Lower leg skin (tissue), 4 donors: Measurements from ENCODE around the gene FRS3. TPM values are rescaled to one million over a fixed set of nuclear protein-coding genes. Genes with fewer than 3 reads are reported as not detected.
"Not testable (repeated sequence)": the region's sequence is repeated elsewhere in the genome, so short reads cannot be mapped to it uniquely, and the experiment has no call there.

Experiments used
- DNase-seq, 2 donors: peaks; one replicate each; pipeline ENCODE4 v3.0.0-alpha.2; 2019; ENCODE audit warnings: low spot score in 2 of 2
- H3K4me3 ChIP-seq: fragments of 200-600 bp; sonication (generic); 2 replicates; pipeline ENCODE4 v1.5.1; 2017; ENCODE audit warnings: mild to moderate bottlenecking, low read depth; ENCODE audit not compliant: poor library complexity, severe bottlenecking
- POLR2A ChIP-seq, 2 donors: fragments of 450-650 bp; IDR thresholded peaks; one replicate each; pipeline ENCODE4 v1.6.1; 2016 to 2017; ENCODE audit warnings: antibody characterized with exemption in 2 of 2, mild to moderate bottlenecking in 1 of 2, moderate library complexity in 1 of 2
- WGBS, 2 donors: methylation state at CpG; one replicate each; pipeline ENCODE4 v1.1.5; 2018; 5-methylcytosine and 5-hydroxymethylcytosine counted together
- intact Hi-C: fragments of 100-400 bp; cut with DNase I; formaldehyde crosslinking; loops from one replicate; pipeline ENCODE4 v1.15.0; 2023; ENCODE audit warnings: low total_unique reads
- total RNA-seq, 4 donors: library from RNA; depleted of rRNA; stranded (reverse); fragments of >200 nt; gene quantifications; one replicate each; pipeline ENCODE4 v1.1.0, GENCODE V29; 2016
- TF ChIP-seq, protein P1 (sequence below), 3 donors: fragments of 450-650 bp; IDR thresholded peaks; one replicate each; pipeline ENCODE4 v1.5.1; 2016; ENCODE audit warnings: antibody characterized with exemption in 3 of 3, mild to moderate bottlenecking in 3 of 3, moderate library complexity in 2 of 3

Gene FRS3
- total RNA-seq, 4 donors from 2014 or later = 0.79 to 4.2 (median 2.4) TPM

DNA sequence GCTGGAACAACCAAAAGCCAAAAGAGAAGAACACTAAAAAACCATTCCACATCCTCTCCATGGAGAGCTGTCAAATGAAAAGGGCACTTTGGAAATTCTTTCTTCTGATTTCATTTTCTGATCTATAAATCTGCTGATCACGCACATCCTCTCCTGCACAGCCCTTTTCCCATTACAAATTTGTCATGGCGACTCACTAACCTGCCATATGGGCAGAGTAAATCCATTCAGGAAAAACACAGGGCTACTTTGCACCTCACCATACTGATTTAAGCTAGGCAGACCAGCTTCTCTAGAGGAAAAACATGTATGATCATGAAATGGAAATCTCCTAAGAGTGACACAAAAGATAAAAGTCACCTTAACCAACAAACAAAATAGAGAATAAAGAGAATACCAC lies 33.8 kb upstream of the FRS3 start:
- 75 to 85% methylated on average over 2 of the region's 2 CpGs for WGBS, 2 donors
- no peak for TF ChIP-seq POLR2A (IDR thresholded peaks at IDR 0.05)
- TF ChIP-seq, protein P1, sequence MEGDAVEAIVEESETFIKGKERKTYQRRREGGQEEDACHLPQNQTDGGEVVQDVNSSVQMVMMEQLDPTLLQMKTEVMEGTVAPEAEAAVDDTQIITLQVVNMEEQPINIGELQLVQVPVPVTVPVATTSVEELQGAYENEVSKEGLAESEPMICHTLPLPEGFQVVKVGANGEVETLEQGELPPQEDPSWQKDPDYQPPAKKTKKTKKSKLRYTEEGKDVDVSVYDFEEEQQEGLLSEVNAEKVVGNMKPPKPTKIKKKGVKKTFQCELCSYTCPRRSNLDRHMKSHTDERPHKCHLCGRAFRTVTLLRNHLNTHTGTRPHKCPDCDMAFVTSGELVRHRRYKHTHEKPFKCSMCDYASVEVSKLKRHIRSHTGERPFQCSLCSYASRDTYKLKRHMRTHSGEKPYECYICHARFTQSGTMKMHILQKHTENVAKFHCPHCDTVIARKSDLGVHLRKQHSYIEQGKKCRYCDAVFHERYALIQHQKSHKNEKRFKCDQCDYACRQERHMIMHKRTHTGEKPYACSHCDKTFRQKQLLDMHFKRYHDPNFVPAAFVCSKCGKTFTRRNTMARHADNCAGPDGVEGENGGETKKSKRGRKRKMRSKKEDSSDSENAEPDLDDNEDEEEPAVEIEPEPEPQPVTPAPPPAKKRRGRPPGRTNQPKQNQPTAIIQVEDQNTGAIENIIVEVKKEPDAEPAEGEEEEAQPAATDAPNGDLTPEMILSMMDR (IDR thresholded peaks at IDR 0.05) = no peak
- intact Hi-C loops = no loop called here
- DNase-seq = no peak
- H3K4me3 ChIP-seq = no peak overlapping the region

DNA sequence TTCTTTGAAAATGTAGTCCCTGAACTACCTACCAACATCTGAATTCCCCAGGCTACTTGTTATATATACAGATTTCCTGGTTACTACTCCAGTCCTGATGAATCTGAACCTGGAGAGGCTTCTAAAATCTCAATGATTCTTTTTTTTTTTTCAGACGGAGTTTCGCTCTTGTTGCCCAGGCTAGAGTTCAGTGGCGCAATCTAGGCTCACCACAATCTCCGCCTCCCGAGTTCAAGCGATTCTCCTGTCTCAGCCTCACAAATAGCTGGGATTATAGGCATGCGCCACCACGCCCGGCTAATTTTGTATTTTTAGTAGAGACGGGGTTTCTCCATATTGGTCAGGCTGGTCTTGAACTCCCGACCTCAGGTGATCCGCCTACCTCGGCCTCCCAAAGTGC lies 32.2 kb upstream of the FRS3 start:
- intact Hi-C loops = not testable (repeated sequence)

DNA sequence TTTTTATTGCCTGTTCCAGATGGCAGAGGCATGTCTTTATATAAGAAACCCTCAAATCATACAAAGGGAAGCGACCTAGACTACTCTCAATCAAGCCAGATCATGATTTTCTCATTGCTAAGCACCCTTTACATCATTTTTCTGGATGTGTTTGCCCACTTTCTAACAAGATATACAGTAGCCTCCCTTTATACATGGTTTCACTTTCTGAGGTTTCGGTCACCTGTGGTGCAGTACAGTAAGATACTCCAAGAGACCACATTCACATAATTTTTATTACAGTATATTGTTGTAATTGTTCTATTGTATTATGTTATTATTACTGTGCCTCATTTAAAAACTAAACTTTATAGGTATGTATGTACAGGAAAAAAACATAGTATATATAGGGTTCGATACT lies 31.4 kb upstream of the FRS3 start:
- 91 to 92% methylated on average over 3 of the region's 3 CpGs for WGBS, 2 donors
- intact Hi-C loops = no loop called here
- no peak overlapping the region for H3K4me3 ChIP-seq
- no peak for DNase-seq
- no peak for TF ChIP-seq POLR2A (IDR thresholded peaks at IDR 0.05)
- TF ChIP-seq, protein P1 (IDR thresholded peaks at IDR 0.05) = no peak

More for the DNA sequence above, 32.2 kb upstream of the FRS3 start:
- not testable (repeated sequence) for DNase-seq, H3K4me3 ChIP-seq
- 93 to 97% methylated on average over 13 of the region's 13 CpGs for WGBS, 2 donors

DNA sequence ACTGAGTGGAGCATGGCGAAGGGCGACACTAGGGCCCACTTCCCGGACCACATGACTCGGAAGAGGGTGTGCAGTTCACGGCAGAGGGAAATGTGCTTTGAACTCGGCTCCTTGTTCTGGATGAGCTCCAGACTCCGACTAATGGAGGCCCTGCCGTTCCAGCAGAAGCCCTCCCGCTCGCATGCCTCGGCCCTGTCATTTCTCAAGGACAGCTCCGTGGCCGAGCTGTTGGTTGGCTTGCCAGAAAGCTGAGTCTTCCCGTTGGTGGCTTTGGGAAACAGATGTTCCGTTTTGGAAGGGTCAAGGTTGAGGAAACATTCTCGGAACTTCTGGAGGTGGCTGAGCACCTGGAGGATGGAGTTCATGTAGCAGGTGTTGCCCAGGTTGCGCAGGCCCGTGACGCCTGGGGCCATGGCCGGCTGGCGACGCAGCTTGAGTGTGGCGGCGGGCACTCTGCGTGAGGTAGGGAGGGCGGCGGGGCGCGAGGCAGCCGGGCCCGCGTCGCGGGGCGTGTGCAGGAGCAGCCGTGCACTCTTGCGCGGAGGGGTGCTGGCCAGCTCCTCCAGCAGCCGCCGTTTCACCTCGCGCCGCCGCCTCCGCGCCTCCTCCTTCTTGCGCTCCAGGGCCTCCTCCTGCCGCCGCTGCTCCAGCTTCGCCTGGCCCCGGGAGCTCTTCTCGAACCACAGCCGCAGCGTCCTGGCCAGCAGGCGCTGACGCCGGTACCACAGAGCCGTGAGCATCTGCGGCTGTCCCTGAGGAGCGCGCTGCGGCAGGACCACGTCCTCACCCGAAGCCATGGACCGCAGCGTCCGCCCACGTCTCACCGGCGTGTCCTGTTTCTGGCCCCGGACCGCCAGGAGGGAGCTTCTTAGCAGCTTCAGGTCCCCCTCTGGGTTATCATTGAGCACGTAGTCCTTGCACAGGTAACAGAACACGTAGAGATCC lies 26.4 kb upstream of the FRS3 start:
- no peak for TF ChIP-seq POLR2A (IDR thresholded peaks at IDR 0.05)
- TF ChIP-seq, protein P1 (IDR thresholded peaks at IDR 0.05) = no peak
- WGBS, 2 donors = 94 to 96% methylated on average over 65 to 71 of the region's 74 CpGs
- no peak overlapping the region for H3K4me3 ChIP-seq
- intact Hi-C loops = no loop called here
- DNase-seq = no peak

DNA sequence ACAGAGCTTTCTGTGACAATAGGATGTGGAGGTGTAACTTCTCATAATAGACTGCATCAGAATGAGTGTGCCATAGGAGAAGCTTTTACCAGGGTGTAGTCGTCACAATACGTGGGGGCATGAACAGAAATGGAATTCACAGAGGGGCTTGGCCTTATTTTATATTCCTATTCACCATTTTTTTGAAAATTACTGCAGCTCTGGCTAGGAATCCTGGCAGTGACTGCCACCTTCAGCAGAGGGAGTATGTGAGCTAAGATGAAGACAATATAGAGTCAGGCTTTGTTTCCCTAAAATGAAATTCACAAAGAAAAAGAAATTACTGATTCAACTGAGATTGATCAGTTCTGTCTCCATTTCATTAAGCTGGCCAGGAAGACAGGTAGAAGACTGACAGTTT lies 21.7 kb upstream of the FRS3 start:
- TF ChIP-seq, protein P1 (IDR thresholded peaks at IDR 0.05) = no peak
- TF ChIP-seq POLR2A (IDR thresholded peaks at IDR 0.05) = no peak
- H3K4me3 ChIP-seq = no peak overlapping the region
- intact Hi-C loops = no loop called here
- no peak for DNase-seq
- WGBS, 2 donors = 86 to 90% methylated on average over 2 of the region's 2 CpGs

DNA sequence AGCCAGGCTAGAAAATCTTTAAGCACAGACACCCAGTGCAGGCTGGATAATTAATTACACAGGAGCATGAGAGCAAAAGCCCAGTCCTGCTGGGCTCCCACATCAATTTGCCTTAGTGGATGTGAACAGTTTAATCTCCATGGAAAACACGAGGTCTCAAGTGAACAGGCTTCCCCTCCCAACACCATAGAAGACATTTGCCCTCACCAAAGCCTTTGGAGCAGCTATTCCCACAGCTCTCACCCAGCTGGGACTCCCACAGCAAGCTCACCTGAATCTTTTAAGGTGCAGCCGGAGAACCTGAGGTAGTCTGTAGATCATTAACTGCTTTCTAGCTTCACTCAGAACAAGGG lies 19.8 kb upstream of the FRS3 start:
- H3K4me3 ChIP-seq = no peak overlapping the region
- no peak for DNase-seq
- intact Hi-C loops = no loop called here
- TF ChIP-seq, protein P1 (IDR thresholded peaks at IDR 0.05) = no peak
- no peak for TF ChIP-seq POLR2A (IDR thresholded peaks at IDR 0.05)
- WGBS, 2 donors = 91 to 92% methylated on average over 2 of the region's 2 CpGs
